WERI-Rb-1 (cell line): ENCODE results near the gene CDS1.

Experiments
- DNase-seq: peaks from one replicate; pipeline ENCODE4 v3.0.0-alpha.2; 2020
- H3K27ac ChIP-seq: fragments of 250-450 bp; sonication (Bioruptor Pico); 2 replicates; pipeline ENCODE4 v1.5.1; 2020; ENCODE audit warnings: mild to moderate bottlenecking, moderate library complexity
- H3K27me3 ChIP-seq: fragments of 250-450 bp; sonication (Bioruptor Pico); 2 replicates; pipeline ENCODE4 v1.5.1; 2021; ENCODE audit warnings: mild to moderate bottlenecking, low read depth, moderate library complexity; ENCODE audit not compliant: insufficient read depth, severe bottlenecking
- H3K36me3 ChIP-seq: fragments of 250-450 bp; sonication (Bioruptor Pico); 2 replicates; pipeline ENCODE4 v1.5.1; 2020; ENCODE audit warnings: mild to moderate bottlenecking, moderate library complexity
- H3K4me3 ChIP-seq: 2 replicates; pipeline ENCODE4 v1.5.1; 2011; ENCODE audit warnings: low read depth, mild to moderate bottlenecking, control low read depth, low read length
- H3K9me3 ChIP-seq: fragments of 250-450 bp; sonication (Bioruptor Pico); 2 replicates; pipeline ENCODE4 v1.5.1; 2021; ENCODE audit warnings: mild to moderate bottlenecking, moderate library complexity; ENCODE audit not compliant: severe bottlenecking
- TF ChIP-seq, protein P1 (sequence below): IDR thresholded peaks from 2 replicates; pipeline ENCODE4 v1.5.1; 2011; ENCODE audit warnings: low read depth, mild to moderate bottlenecking, control low read depth, inconsistent platforms, low read length

The CDS1 gene

DNA sequence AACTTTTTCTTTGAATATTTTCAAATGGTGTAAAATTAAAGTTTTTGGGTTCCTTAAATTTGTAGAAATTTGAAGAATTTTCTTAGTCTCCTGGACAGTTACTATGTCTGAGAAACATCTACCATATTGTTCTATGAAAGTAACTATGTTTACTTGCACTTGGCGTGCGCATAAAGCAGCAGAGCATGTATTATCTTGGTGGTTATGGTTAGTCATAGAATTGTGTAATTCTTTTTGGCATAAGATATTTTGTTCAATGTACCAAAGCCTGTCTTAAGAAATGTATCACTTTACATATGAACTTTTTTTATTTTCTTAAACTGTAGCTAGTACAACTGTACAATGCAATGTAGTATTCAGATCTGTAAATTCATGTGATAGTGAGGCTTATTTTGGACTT is 49.2 kb downstream of the CDS1 start:
- H3K36me3 ChIP-seq = no peaks in the 10 kb centered on the region
- DNase-seq = no peak
- TF ChIP-seq, protein P1, sequence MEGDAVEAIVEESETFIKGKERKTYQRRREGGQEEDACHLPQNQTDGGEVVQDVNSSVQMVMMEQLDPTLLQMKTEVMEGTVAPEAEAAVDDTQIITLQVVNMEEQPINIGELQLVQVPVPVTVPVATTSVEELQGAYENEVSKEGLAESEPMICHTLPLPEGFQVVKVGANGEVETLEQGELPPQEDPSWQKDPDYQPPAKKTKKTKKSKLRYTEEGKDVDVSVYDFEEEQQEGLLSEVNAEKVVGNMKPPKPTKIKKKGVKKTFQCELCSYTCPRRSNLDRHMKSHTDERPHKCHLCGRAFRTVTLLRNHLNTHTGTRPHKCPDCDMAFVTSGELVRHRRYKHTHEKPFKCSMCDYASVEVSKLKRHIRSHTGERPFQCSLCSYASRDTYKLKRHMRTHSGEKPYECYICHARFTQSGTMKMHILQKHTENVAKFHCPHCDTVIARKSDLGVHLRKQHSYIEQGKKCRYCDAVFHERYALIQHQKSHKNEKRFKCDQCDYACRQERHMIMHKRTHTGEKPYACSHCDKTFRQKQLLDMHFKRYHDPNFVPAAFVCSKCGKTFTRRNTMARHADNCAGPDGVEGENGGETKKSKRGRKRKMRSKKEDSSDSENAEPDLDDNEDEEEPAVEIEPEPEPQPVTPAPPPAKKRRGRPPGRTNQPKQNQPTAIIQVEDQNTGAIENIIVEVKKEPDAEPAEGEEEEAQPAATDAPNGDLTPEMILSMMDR = no peak

DNA sequence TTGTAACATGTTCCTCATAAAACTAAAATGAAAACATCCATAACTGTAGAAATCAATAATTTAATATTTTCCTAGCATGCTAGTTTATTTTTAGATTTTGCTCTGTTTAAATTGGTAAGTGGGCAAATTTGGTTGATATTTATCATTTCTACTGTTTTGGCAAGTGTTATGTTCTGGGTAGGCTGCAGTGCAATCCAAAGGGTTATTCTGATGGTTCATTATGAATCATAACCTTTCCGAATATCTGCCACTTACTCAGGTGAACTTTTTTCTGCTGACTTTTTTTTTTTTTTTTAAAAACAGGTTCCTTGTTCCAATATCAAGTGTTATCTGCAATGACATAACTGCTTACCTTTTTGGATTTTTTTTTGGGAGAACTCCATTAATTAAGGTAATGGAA is 52.0 kb downstream of the CDS1 start:
- DNase-seq = no peak
- Histone ChIP-seq H3K27ac (no peak overlapping the region), H3K4me3 (no peak overlapping the region), H3K27me3 (no peaks in the 10 kb centered on the region), H3K9me3 (no peaks in the 10 kb centered on the region), H3K36me3 (no peaks in the 10 kb centered on the region)
- TF ChIP-seq, protein P1 = no peak

More for the DNA sequence above, 49.2 kb downstream of the CDS1 start:
- no peaks in the 10 kb centered on the region for H3K9me3 ChIP-seq
- H3K4me3 ChIP-seq = no peak overlapping the region
- no peaks in the 10 kb centered on the region for H3K27me3 ChIP-seq
- H3K27ac ChIP-seq = no peak overlapping the region

DNA sequence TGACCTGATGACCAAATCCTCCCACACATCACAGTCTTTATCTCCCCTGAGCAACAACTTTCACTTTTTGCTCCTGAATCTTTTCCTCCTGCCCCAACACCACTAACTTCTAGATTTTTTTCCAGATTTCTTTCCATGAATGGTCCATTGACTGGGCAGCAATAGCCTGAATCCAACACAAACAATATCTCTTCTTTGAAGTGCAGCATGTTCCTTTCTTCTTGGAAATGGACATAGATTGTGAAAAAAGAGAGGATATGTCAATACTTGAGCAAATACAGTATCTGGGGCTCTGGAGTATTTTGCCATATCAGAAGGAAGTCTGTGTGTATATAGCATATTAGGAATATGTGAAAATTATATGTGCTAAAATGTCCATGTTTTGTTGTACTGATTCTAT is 55.2 kb downstream of the CDS1 start:
- Histone ChIP-seq H3K4me3 (no peak overlapping the region), H3K27me3 (no peaks in the 10 kb centered on the region), H3K27ac (no peak overlapping the region), H3K9me3 (no peaks in the 10 kb centered on the region), H3K36me3 (no peaks in the 10 kb centered on the region)
- no peak for DNase-seq
- TF ChIP-seq, protein P1 = no peak

DNA sequence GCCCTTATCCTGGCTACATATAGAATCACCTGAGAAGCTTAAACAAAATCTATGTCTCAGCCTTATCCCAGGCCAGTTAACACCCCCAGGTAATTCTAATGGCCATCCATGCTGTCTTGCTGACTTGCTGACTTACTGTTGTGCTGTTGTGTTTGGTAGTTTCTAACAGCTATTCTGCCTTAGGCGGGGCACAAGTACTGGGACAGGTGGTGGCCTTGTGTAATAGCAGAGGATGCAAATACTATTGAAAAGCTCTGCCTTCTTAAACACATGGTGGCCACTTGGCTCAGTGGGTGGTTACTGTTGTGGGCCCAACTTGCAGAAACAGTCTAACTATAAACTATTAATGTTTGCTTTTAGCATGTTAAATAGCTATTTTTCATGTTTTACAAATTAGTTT is 56.2 kb downstream of the CDS1 start:
- no peak overlapping the region for H3K4me3 ChIP-seq
- no peak for DNase-seq
- no peak overlapping the region for H3K27ac ChIP-seq
- TF ChIP-seq, protein P1 = no peak
- H3K9me3 ChIP-seq = no peaks in the 10 kb centered on the region
- no peaks in the 10 kb centered on the region for H3K36me3 ChIP-seq
- no peaks in the 10 kb centered on the region for H3K27me3 ChIP-seq

DNA sequence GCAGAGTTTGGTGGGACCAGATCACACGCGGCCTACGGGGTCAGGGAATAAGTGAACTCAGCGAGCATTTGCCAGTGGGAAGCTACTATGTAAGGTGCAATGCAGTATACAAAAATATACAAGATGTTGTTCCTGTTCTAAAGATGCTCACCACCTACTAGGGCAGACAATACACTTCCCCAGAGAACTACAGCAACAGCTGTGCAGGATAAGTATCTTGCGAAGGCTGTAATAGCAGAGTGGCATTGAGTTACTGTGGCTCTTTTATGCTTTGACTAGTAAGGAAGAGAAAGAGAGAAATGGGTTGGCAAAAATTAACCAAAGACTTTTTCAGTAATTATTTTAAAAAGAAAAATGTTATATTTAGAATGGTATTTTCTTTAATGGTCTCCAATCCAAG is 61.2 kb downstream of the CDS1 start:
- no peaks in the 10 kb centered on the region for H3K27me3 ChIP-seq
- no peak overlapping the region for H3K27ac ChIP-seq
- no peak overlapping the region for H3K4me3 ChIP-seq
- DNase-seq = no peak
- H3K36me3 ChIP-seq = no peaks in the 10 kb centered on the region
- TF ChIP-seq, protein P1 = no peak
- H3K9me3 ChIP-seq = no peaks in the 10 kb centered on the region

DNA sequence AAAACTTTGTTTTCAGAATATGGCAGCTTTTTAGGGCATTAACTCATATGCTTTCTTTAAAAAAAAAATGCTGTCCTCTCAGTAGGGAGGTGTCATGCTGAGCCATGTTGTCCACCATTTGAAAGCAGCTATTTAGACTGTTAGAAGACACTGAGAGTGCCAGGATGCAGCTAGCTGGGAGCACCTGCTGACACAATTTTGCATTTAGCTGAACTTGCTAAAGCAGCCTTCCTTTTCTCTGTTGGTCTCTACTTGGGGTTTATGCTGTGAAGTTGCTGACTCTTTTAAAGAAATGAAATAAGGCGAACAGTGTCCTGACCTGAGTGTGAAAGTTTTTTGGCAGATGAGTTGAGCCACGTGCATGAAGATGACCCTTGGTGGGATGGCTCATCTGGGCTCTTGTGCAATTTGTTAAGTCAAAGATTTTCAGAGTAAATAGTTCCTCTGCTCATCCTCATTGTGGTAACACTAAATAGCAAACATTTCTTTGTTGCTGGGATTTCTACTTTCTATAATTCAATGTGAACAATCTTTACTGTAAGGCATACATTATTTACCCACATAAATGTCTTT is 64.5 kb downstream of the CDS1 start:
- H3K27ac ChIP-seq = no peak overlapping the region
- TF ChIP-seq, protein P1 = no peak
- no peak overlapping the region for H3K4me3 ChIP-seq
- H3K9me3 ChIP-seq = no peaks in the 10 kb centered on the region
- no peaks in the 10 kb centered on the region for H3K27me3 ChIP-seq
- H3K36me3 ChIP-seq = no peaks in the 10 kb centered on the region
- no peak for DNase-seq
